ENCODE results near the gene HILPDA.

DNA sequence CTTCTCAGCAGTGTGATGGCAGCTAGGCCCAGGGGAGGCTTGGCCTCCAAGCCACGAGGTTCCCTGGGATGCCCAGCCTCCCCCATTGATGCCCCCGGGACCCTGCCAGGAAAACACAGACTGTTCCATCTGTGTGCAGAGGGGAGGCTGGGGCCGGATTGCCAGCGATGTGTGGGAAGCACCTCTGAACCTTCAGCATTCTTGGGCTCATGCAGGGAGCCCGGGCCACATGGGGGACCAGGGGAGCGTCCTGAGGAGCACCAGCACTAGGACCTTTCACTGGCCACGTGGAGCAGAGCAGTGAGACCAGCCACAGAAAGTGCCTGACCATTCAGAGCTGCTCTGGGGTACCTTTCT lies 48.5 kb upstream of the HILPDA start:
- TF ChIP-seq, protein P1, sequence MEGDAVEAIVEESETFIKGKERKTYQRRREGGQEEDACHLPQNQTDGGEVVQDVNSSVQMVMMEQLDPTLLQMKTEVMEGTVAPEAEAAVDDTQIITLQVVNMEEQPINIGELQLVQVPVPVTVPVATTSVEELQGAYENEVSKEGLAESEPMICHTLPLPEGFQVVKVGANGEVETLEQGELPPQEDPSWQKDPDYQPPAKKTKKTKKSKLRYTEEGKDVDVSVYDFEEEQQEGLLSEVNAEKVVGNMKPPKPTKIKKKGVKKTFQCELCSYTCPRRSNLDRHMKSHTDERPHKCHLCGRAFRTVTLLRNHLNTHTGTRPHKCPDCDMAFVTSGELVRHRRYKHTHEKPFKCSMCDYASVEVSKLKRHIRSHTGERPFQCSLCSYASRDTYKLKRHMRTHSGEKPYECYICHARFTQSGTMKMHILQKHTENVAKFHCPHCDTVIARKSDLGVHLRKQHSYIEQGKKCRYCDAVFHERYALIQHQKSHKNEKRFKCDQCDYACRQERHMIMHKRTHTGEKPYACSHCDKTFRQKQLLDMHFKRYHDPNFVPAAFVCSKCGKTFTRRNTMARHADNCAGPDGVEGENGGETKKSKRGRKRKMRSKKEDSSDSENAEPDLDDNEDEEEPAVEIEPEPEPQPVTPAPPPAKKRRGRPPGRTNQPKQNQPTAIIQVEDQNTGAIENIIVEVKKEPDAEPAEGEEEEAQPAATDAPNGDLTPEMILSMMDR (IDR thresholded peaks at IDR 0.05; ENCODE audit: insufficient read depth, low read depth, low read length) = no peak
- no peak for TF ChIP-seq EZH2 (IDR thresholded peaks at IDR 0.05; ENCODE audit: insufficient read depth, low read length)
